ENCODE measurements around the gene PCDHA12.

GRCh38 chr5:140868721-140869554, 6.2 kb upstream of the PCDHA12 start, which contains the start of gene PCDHA11:
- peak; percentile 13 to 31 (median 21) for TF ChIP-seq CTCF (IDR thresholded peaks at IDR 0.05)
- TF ChIP-seq POLR2A (IDR thresholded peaks at IDR 0.05; ENCODE audit: low read depth): no peak
- TF ChIP-seq POLR2AphosphoS5 (IDR thresholded peaks at IDR 0.05): no peak
- no peak for TF ChIP-seq EP300 (IDR thresholded peaks at IDR 0.05)
